Measurements from ENCODE around the gene ENAH. TPM values are rescaled to one million over a fixed set of nuclear protein-coding genes. Genes with fewer than 3 reads are reported as not detected.

Gene ENAH
- total and polyA plus RNA-seq, 9 of the 15 experiments (the other 6 are each of a cell fraction or from before 2014, with no cell fraction given): 0.03 to 1.2 (median 0.15) TPM

GRCh38 chr1:225660544-225660946, 7.6 kb upstream of the ENAH start (continued):
- TF ChIP-seq NKRF (IDR thresholded peaks at IDR 0.05; ENCODE audit: borderline replicate concordance) (no peak), FOS (IDR thresholded peaks at IDR 0.05; ENCODE audit: extremely low read depth, insufficient read length) (no peak), ADNP (tag; IDR thresholded peaks at IDR 0.05) (no peak; the same call in 1 of the 2 replicates), BCOR (IDR thresholded peaks at IDR 0.05) (peak; percentile 28; the same call in 1 of the 2 replicates), MEIS2 (IDR thresholded peaks at IDR 0.05; ENCODE audit: partially characterized antibody) (peak; percentile 80), ZNF699 (CRISPR knock-in tag; IDR thresholded peaks at IDR 0.05; ENCODE audit: insufficient replicate concordance) (no peak), HMGN3 (IDR thresholded peaks at IDR 0.05; ENCODE audit: borderline replicate concordance, extremely low read depth, insufficient read length, low read depth, low read length) (no peak), USF1 (CRISPR knock-in tag; IDR thresholded peaks at IDR 0.05) (no peak), KDM1A (IDR thresholded peaks at IDR 0.05) (peak; percentile 77 to 81), SMAD3 (CRISPR knock-in tag; conservative IDR thresholded peaks at IDR 0.05) (no peak), RBBP5 (IDR thresholded peaks at IDR 0.05; ENCODE audit: borderline replicate concordance, insufficient read depth, low read length, poor library complexity, severe bottlenecking) (no peak), HMBOX1 (IDR thresholded peaks at IDR 0.05) (0 out of 2 replicates have a peak, but pooled peaks have one; percentile 20), ZNF445 (CRISPR knock-in tag; IDR thresholded peaks at IDR 0.05; ENCODE audit: low read depth) (no peak), ETV5 (CRISPR knock-in tag; IDR thresholded peaks at IDR 0.05; ENCODE audit: low read depth) (no peak), MLX (CRISPR knock-in tag; conservative IDR thresholded peaks at IDR 0.05) (no peak), POLR2H (tag; IDR thresholded peaks at IDR 0.05; ENCODE audit: low read depth) (no peak), SNIP1 (IDR thresholded peaks at IDR 0.05; ENCODE audit: low read depth) (no peak), RREB1 (CRISPR knock-in tag; IDR thresholded peaks at IDR 0.05) (no peak), FOXJ3 (CRISPR knock-in tag; IDR thresholded peaks at IDR 0.05) (no peak)
